Type B pancreatic cell (in vitro differentiated cells): ENCODE measurements around the gene USP33. TPM values are rescaled to one million over a fixed set of nuclear protein-coding genes. Genes with fewer than 3 reads are reported as not detected.
"Not testable (repeated sequence)": the region's sequence is repeated elsewhere in the genome, so short reads cannot be mapped to it uniquely, and the experiment has no call there.

ENCODE experiments used
- DNase-seq: peaks from one replicate; pipeline ENCODE4 v3.0.0; 2021; ENCODE audit warnings: mixed read lengths; ENCODE audit not compliant: unreplicated experiment; ENCODE audit errors: extremely low spot score
- H3K27ac Mint-ChIP-seq: 2 replicates; pipeline ENCODE4 v1.8.0; 2021; ENCODE audit warnings: mild to moderate bottlenecking, mixed read lengths
- H3K27me3 Mint-ChIP-seq: 2 replicates; pipeline ENCODE4 v1.8.0; 2021; ENCODE audit warnings: mixed read lengths
- H3K36me3 Mint-ChIP-seq: 2 replicates; pipeline ENCODE4 v1.8.0; 2021; ENCODE audit warnings: mixed read lengths
- H3K4me1 Mint-ChIP-seq: one replicate; pipeline ENCODE4 v1.8.0; 2021; ENCODE audit warnings: mixed read lengths; ENCODE audit not compliant: unreplicated experiment
- H3K4me3 Mint-ChIP-seq: 2 replicates; pipeline ENCODE4 v1.8.0; 2021; ENCODE audit warnings: mild to moderate bottlenecking, mixed read lengths
- H3K9me3 Mint-ChIP-seq: 2 replicates; pipeline ENCODE4 v1.8.0; 2021; ENCODE audit warnings: mixed read lengths
- total RNA-seq: library from RNA; stranded (reverse); gene quantifications from 2 replicates; pipeline ENCODE4 v1.2.1, GENCODE V29; 2021; ENCODE audit warnings: low replicate concordance
- TF ChIP-seq, protein P1 (sequence below): fragments of 200-600 bp; sonication (generic); conservative IDR thresholded peaks from 2 replicates; pipeline ENCODE4 v1.5.0; 2021; ENCODE audit warnings: antibody characterized with exemption, mild to moderate bottlenecking

USP33 gene
- total RNA-seq, 1 donor from 2014 or later: 66.3 TPM

DNA sequence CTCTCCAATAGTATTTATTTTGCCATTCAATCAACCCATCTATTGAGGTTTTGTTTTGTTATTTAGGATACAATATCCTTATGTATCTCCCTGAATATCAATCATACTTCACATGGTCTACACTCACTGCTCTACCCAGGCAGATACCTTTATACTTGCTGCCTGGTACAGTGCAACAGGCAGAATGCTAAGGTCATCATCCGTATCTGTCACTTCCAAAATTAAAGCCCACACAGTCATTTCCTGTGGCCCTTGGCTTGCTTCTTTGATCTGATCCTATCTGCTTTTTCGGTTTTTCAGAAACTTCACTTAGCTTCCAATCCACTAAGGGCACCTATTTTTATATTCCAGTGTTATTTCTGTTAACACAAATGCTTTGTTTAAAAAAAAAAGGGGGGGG, 54.9 kb downstream of the USP33 start:
- TF ChIP-seq, protein P1, sequence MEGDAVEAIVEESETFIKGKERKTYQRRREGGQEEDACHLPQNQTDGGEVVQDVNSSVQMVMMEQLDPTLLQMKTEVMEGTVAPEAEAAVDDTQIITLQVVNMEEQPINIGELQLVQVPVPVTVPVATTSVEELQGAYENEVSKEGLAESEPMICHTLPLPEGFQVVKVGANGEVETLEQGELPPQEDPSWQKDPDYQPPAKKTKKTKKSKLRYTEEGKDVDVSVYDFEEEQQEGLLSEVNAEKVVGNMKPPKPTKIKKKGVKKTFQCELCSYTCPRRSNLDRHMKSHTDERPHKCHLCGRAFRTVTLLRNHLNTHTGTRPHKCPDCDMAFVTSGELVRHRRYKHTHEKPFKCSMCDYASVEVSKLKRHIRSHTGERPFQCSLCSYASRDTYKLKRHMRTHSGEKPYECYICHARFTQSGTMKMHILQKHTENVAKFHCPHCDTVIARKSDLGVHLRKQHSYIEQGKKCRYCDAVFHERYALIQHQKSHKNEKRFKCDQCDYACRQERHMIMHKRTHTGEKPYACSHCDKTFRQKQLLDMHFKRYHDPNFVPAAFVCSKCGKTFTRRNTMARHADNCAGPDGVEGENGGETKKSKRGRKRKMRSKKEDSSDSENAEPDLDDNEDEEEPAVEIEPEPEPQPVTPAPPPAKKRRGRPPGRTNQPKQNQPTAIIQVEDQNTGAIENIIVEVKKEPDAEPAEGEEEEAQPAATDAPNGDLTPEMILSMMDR: no peak

DNA sequence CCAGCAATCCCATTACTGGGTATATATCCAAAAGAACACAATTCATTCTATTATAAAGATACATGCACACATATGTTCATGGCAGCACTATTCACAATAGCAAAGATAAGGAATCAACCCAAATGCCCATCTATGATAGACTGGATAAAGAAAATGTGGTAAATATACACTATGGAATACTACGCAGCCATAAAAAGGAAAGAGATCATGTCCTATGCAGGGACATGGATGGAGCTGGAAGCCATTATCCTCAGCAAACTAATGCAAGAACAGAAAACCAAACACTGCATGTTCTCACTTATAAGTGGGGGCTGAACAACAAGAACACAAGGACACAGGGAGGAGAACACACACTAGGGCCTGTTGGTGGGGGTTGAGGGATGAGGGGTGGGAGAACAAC, 60.0 kb downstream of the USP33 start:
- H3K27me3 Mint-ChIP-seq, H3K4me1 Mint-ChIP-seq, H3K27ac Mint-ChIP-seq, DNase-seq, H3K9me3 Mint-ChIP-seq, H3K4me3 Mint-ChIP-seq: not testable (repeated sequence)
- peaks cover 18% of the 10 kb centered on the region for H3K36me3 Mint-ChIP-seq

More for the DNA sequence above, 54.9 kb downstream of the USP33 start:
- no peaks in the 10 kb centered on the region for H3K9me3 Mint-ChIP-seq
- H3K27me3 Mint-ChIP-seq: no peaks in the 10 kb centered on the region
- H3K27ac Mint-ChIP-seq: no peak overlapping the region
- H3K36me3 Mint-ChIP-seq: peaks cover 26% of the 10 kb centered on the region
- H3K4me1 Mint-ChIP-seq: no peaks in the 10 kb centered on the region
- H3K4me3 Mint-ChIP-seq: no peak overlapping the region
- no peak for DNase-seq

DNA sequence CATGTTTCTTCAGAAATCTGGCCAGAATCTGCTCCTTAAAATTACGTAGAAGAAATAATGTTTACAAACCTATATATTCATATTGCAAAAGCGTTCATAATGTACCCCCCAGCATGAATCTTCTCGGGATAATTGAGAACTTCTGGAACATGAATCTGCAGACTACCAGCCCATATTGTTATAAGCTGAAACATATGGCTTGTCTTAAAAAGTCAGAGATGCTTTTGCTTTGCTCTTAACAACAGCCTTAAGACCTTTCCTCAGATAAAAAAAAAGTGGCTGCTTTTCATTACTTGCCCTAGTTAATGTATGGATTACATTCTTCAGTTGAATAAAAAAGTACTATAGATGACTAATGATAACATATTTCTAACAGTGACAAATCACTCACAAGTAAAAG, 62.2 kb downstream of the USP33 start:
- Mint-ChIP-seq H3K9me3 (no peaks in the 10 kb centered on the region), H3K4me3 (no peak overlapping the region), H3K4me1 (peaks cover 5% of the 10 kb centered on the region), H3K36me3 (peaks cover 24% of the 10 kb centered on the region), H3K27ac (no peak overlapping the region), H3K27me3 (no peaks in the 10 kb centered on the region)
- TF ChIP-seq, protein P1: no peak
- DNase-seq: no peak

DNA sequence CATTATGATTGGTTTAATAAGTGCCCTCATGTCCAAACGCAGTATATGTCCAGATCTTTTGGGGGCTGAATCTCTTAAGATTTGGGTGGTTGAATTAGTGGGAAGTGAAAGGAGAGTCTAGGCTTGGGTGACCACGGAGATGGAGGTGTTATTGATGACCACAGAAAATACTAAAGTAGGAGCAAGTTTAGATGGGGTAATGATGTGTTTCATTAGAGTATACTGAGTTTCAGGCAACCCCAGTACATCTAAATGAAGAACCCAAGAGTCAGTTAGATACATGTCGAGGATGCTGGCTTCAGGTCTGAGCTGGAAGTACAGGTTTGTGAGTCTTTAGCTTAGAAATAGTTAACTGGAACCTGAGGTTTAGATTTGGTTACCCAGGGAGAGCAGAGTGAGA, 70.7 kb downstream of the USP33 start:
- Mint-ChIP-seq H3K27me3 (no peaks in the 10 kb centered on the region), H3K4me3 (no peak overlapping the region), H3K27ac (no peak overlapping the region), H3K4me1 (peaks cover 5% of the 10 kb centered on the region), H3K36me3 (peaks cover 12% of the 10 kb centered on the region), H3K9me3 (no peaks in the 10 kb centered on the region)
- TF ChIP-seq, protein P1: no peak
- DNase-seq: no peak

DNA sequence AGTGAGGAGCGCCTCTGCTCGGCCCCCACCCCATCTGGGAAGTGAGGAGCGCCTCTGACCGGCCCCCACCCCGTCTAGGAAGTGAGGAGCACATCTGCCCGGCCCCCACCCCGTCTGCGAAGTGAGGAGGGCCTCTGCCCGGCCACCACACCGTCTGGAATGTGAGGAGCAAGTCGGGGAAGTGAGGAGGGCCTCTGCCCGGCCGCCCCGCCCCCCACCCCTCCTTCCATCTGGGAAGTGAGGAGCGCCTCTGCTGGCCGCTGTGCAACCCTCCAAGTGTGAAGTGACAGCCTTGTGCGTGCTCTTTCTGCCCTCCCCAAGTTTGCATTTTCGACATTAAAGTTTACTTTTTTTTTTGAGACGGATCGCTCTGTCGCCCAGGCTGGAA, 72.1 kb downstream of the USP33 start:
- Mint-ChIP-seq H3K4me3 (peak overlapping the region; percentile 79), H3K27me3 (no peaks in the 10 kb centered on the region), H3K4me1 (peaks cover 8% of the 10 kb centered on the region), H3K27ac (no peak overlapping the region), H3K9me3 (no peaks in the 10 kb centered on the region), H3K36me3 (peaks cover 8% of the 10 kb centered on the region)
- TF ChIP-seq, protein P1: peak; percentile 59
- no peak for DNase-seq

DNA sequence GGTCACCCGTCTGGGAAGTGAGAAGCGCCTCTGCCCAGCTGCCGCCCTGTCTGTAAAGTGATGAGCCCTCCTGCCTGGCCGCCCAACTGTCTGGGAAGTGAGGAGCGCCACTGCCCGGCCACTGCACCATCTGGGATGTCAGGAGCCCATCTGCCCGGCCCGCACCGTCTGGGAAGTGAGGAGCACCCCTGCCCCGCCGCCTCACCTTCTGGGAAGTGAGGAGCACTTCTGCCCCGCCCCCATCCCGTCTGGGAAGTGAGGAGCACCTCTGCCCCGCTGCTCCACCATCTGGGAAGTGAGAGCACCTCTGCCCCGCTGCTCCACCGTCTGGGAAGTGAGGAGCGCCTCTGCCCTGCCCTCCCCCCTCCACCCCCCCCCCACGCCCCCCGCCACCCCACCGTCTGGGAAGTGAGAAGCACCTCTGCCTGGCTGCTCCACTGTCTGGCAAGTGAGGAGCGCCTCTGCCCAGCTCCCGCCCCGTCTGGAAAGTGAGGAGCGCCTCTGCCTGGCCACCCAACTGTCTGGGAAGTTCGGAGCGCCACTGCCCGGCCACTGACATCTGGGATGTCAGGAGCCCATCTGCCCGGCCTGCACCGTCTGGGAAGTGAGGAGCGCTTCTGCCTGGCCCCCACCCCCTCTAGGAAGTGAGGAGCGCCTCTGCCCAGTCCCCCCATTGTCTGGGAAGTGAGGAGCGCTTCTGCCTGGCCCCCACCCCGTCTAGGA, 72.7 kb downstream of the USP33 start:
- H3K4me3 Mint-ChIP-seq: no peak overlapping the region
- no peaks in the 10 kb centered on the region for H3K9me3 Mint-ChIP-seq
- H3K36me3 Mint-ChIP-seq: peaks cover 8% of the 10 kb centered on the region
- TF ChIP-seq, protein P1: no peak
- no peak overlapping the region for H3K27ac Mint-ChIP-seq
- DNase-seq: no peak
- peaks cover 8% of the 10 kb centered on the region for H3K4me1 Mint-ChIP-seq
- H3K27me3 Mint-ChIP-seq: no peaks in the 10 kb centered on the region
